SKM-1 treated with dmso at 0.1 percent for 144 hours (cell line): ENCODE measurements around the gene ZNF443.
A peak's percentile ranks its signal among the peaks of the same experiment; 100 is the strongest.
"Not testable (repeated sequence)": the region's sequence is repeated elsewhere in the genome, so short reads cannot be mapped to it uniquely, and the experiment has no call there.

Source experiments
- DNase-seq: peaks from one replicate; lab custom pipeline; 2025; ENCODE audit not compliant: unreplicated experiment; lab: John Stamatoyannopoulos, UW

Gene ZNF443

GRCh38 chr19:12440541-12441316 lies at the start of gene ZNF443:
TSS of gene ZNF443 (minus strand) at chr19:12441021. CDS start at chr19:12440914, 107 bp downstream.
- peak; percentile 96 for DNase-seq

GRCh38 chr19:12486265-12486783 lies 45.5 kb upstream of the ZNF443 start:
- not testable (repeated sequence) for DNase-seq

GRCh38 chr19:12485571-12485970 lies 44.8 kb upstream of the ZNF443 start:
- no peak for DNase-seq

GRCh38 chr19:12485052-12485416 lies 44.2 kb upstream of the ZNF443 start:
- DNase-seq: no peak

- DNase-seq: peak; percentile 80
These were observed 43.7 kb upstream of the ZNF443 start, which contains the start of gene ZNF709 for GRCh38 chr19:12484371-12485051. TSS of gene ZNF709 (minus strand) at chr19:12484816. CDS start at chr19:12484657, 159 bp downstream.

- no peak for DNase-seq
These were observed 43.2 kb upstream of the ZNF443 start for GRCh38 chr19:12484011-12484370.

GRCh38 chr19:12482509-12482886 lies 41.7 kb upstream of the ZNF443 start:
- DNase-seq: no peak

GRCh38 chr19:12481781-12482508 lies 41.1 kb upstream of the ZNF443 start:
- no peak for DNase-seq

- no peak for DNase-seq
These were observed 37.6 kb upstream of the ZNF443 start for GRCh38 chr19:12478234-12478941.

GRCh38 chr19:12467651-12468050 lies 26.8 kb upstream of the ZNF443 start:
- not testable (repeated sequence) for DNase-seq

- no peak for DNase-seq
These were observed 24.4 kb upstream of the ZNF443 start for GRCh38 chr19:12465211-12465610.

- DNase-seq: no peak
These were observed 23.9 kb upstream of the ZNF443 start for GRCh38 chr19:12464769-12465168.

- not testable (repeated sequence) for DNase-seq
These were observed 23.3 kb upstream of the ZNF443 start for GRCh38 chr19:12464139-12464538.

GRCh38 chr19:12453495-12453894 lies 12.7 kb upstream of the ZNF443 start:
- DNase-seq: no peak

- DNase-seq: no peak
These were observed 10.0 kb upstream of the ZNF443 start for GRCh38 chr19:12450844-12451243.

- DNase-seq: no peak
These were observed 8.0 kb upstream of the ZNF443 start for GRCh38 chr19:12448808-12449207.

GRCh38 chr19:12439686-12440540 lies 908 bp downstream of the ZNF443 start:
- not testable (repeated sequence) for DNase-seq

GRCh38 chr19:12430726-12431299 lies 10.0 kb downstream of the ZNF443 start:
- not testable (repeated sequence) for DNase-seq

- DNase-seq: no peak
These were observed 14.9 kb downstream of the ZNF443 start for GRCh38 chr19:12425888-12426274.
